ENCODE measurements around the gene ADGRG2. TPM values are rescaled to one million over a fixed set of nuclear protein-coding genes. Genes with fewer than 3 reads are reported as not detected.

Gene ADGRG2
- total and polyA plus RNA-seq, 2 donors (not counting 1 experiment from before 2014, with no cell fraction given), result under 0.01 to 0.05 TPM

DNA sequence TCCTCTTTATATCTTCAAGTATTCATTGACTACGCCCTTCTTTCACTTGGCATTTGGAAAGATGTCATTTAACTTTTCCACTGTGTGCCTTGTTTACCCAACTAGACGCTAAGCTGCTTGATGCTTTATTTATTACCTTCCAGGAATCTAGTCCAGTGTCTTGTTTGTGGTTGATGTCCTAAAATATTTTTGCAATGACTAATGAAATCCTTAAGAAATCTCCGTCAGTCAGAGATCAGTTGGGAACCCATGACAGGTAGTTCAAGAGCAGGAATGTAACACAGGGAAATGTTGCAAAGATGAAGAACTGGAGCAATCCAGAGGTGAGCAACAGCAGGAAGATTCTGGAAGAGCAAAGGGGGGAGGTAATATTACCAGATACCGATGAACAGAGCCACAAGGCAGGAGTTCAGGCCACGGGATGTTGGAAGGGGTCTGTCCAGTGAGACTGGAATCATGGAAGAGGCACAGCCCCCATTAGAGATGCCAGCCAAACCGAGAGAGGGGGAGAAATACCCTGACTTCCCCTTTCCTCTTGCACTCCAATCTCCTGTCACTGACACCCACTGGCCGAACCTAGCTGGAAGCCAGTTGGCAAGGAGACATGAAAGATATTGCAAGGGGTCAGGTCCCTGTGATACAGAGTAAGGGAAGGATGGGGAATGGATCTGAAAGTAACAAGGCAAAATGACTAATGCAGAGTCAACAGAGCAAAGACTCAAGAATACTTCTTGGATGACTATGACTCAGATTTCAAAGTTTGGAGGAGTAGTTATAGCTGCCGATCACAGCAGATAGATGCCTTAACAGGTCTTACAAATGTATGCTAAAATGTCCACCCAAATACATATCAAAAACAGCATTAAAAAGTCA lies 75.7 kb downstream of the ADGRG2 start:
- no peaks in the 10 kb centered on the region for H4K20me1 ChIP-seq (ENCODE audit: control insufficient read depth, extremely low read depth, insufficient read depth, low read length)
- H3K27me3 ChIP-seq (ENCODE audit: control insufficient read depth, insufficient read depth, low read length), result no peaks in the 10 kb centered on the region
- no peak for TF ChIP-seq EZH2 (IDR thresholded peaks at IDR 0.05; ENCODE audit: low read length, missing control alignments)
- no peak for TF ChIP-seq CTCF (conservative IDR thresholded peaks at IDR 0.05 in 1 of 2, IDR thresholded peaks at IDR 0.05 in 1 of 2; ENCODE audit: low read depth in 1 of 2, low read length in 2 of 2)
- no peak overlapping the region for H2AFZ ChIP-seq (ENCODE audit: low read length)
- no peak overlapping the region for H3K4me2 ChIP-seq (ENCODE audit: extremely low read depth, insufficient read depth, low read length)
- peak; percentile 21 to 56 for DNase-seq (ENCODE audit: low read depth in 2 of 2)
- H3K27ac ChIP-seq (ENCODE audit: insufficient read depth, low read length), result no peak overlapping the region
- H3K36me3 ChIP-seq (ENCODE audit: control insufficient read depth, insufficient read depth, low read length), result no peaks in the 10 kb centered on the region
- H3K4me3 ChIP-seq (replicated peaks in 1 of 4; ENCODE audit: control extremely low read depth in 1 of 4, insufficient read depth in 1 of 4, low read depth in 3 of 4, low read length in 4 of 4), result no peak overlapping the region
- no peaks in the 10 kb centered on the region for H3K9me3 ChIP-seq (ENCODE audit: control insufficient read depth, insufficient read depth, low read depth, low read length)
- H3K4me1 ChIP-seq (ENCODE audit: control insufficient read depth, extremely low read depth, insufficient read depth, low read length), result no peaks in the 10 kb centered on the region
- no peak overlapping the region for H3K9ac ChIP-seq (ENCODE audit: insufficient read depth, low read length)
- no peaks in the 10 kb centered on the region for H3K79me2 ChIP-seq (ENCODE audit: control insufficient read depth, insufficient read depth, low read length)

DNA sequence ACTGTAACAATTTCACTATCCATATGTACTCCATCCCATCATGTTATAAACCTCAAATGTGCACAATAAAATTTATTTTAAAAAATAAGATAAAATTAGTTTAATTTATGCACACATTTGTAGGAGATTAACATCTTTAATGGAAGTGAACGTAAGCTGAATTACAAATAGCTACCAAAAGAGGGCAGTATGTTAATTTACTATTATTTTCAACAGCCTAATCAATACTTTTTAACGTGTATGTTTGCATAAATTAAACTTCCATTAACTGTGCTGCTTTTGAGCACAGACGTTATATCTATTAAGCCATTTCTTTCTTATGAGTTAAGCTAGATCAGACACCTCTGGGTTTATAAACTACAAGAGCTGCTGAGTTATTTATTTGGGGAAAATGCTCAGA lies 81.9 kb downstream of the ADGRG2 start:
- DNase-seq (ENCODE audit: low read depth in 2 of 2), result peak in 1 of 2 donors; percentile 14
- Histone ChIP-seq H3K79me2 (ENCODE audit: control insufficient read depth, insufficient read depth, low read length) (no peaks in the 10 kb centered on the region), H3K4me3 (replicated peaks in 1 of 4; ENCODE audit: control extremely low read depth in 1 of 4, insufficient read depth in 1 of 4, low read depth in 3 of 4, low read length in 4 of 4) (no peak overlapping the region), H3K27ac (ENCODE audit: insufficient read depth, low read length) (no peak overlapping the region), H3K36me3 (ENCODE audit: control insufficient read depth, insufficient read depth, low read length) (no peaks in the 10 kb centered on the region), H3K4me2 (ENCODE audit: extremely low read depth, insufficient read depth, low read length) (no peak overlapping the region), H3K27me3 (ENCODE audit: control insufficient read depth, insufficient read depth, low read length) (no peaks in the 10 kb centered on the region), H3K9me3 (ENCODE audit: control insufficient read depth, insufficient read depth, low read depth, low read length) (no peaks in the 10 kb centered on the region), H3K4me1 (ENCODE audit: control insufficient read depth, extremely low read depth, insufficient read depth, low read length) (no peaks in the 10 kb centered on the region), H4K20me1 (ENCODE audit: control insufficient read depth, extremely low read depth, insufficient read depth, low read length) (no peaks in the 10 kb centered on the region), H2AFZ (ENCODE audit: low read length) (no peak overlapping the region), H3K9ac (ENCODE audit: insufficient read depth, low read length) (no peak overlapping the region)
- TF ChIP-seq CTCF (conservative IDR thresholded peaks at IDR 0.05 in 1 of 2, IDR thresholded peaks at IDR 0.05 in 1 of 2; ENCODE audit: low read depth in 1 of 2, low read length in 2 of 2) (no peak), EZH2 (IDR thresholded peaks at IDR 0.05; ENCODE audit: low read length, missing control alignments) (no peak)

- Histone ChIP-seq H3K4me1 (ENCODE audit: control insufficient read depth, extremely low read depth, insufficient read depth, low read length) (no peaks in the 10 kb centered on the region), H3K9me3 (ENCODE audit: control insufficient read depth, insufficient read depth, low read depth, low read length) (no peaks in the 10 kb centered on the region), H2AFZ (ENCODE audit: low read length) (no peak overlapping the region), H3K4me2 (ENCODE audit: extremely low read depth, insufficient read depth, low read length) (no peak overlapping the region), H3K4me3 (replicated peaks in 1 of 4; ENCODE audit: control extremely low read depth in 1 of 4, insufficient read depth in 1 of 4, low read depth in 3 of 4, low read length in 4 of 4) (no peak overlapping the region), H3K27me3 (ENCODE audit: control insufficient read depth, insufficient read depth, low read length) (no peaks in the 10 kb centered on the region), H3K9ac (ENCODE audit: insufficient read depth, low read length) (no peak overlapping the region), H3K36me3 (ENCODE audit: control insufficient read depth, insufficient read depth, low read length) (no peaks in the 10 kb centered on the region), H3K27ac (ENCODE audit: insufficient read depth, low read length) (no peak overlapping the region), H4K20me1 (ENCODE audit: control insufficient read depth, extremely low read depth, insufficient read depth, low read length) (no peaks in the 10 kb centered on the region), H3K79me2 (ENCODE audit: control insufficient read depth, insufficient read depth, low read length) (no peaks in the 10 kb centered on the region)
- no peak for DNase-seq (ENCODE audit: low read depth in 2 of 2)
- TF ChIP-seq EZH2 (IDR thresholded peaks at IDR 0.05; ENCODE audit: low read length, missing control alignments) (no peak), CTCF (conservative IDR thresholded peaks at IDR 0.05 in 1 of 2, IDR thresholded peaks at IDR 0.05 in 1 of 2; ENCODE audit: low read depth in 1 of 2, low read length in 2 of 2) (no peak)
Observed at GRCh38 chrX:19034025-19034424, 88.2 kb downstream of the ADGRG2 start.

Measured in fibroblast of lung (primary cell).